GM12872 (cell line): ENCODE data around the gene FXYD2.
A peak's percentile ranks its signal among the peaks of the same experiment; 100 is the strongest.

Experiments used
- CTCF ChIP-seq: IDR thresholded peaks from 3 replicates; pipeline ENCODE4 v1.5.1; 2011; ENCODE audit warnings: low read depth, mild to moderate bottlenecking, low read length, moderate library complexity; ENCODE audit not compliant: insufficient read depth

The FXYD2 gene

GRCh38 chr11:117826832-117827231 lies 2.3 kb upstream of the FXYD2 start:
- TF ChIP-seq CTCF = no peak

DNA sequence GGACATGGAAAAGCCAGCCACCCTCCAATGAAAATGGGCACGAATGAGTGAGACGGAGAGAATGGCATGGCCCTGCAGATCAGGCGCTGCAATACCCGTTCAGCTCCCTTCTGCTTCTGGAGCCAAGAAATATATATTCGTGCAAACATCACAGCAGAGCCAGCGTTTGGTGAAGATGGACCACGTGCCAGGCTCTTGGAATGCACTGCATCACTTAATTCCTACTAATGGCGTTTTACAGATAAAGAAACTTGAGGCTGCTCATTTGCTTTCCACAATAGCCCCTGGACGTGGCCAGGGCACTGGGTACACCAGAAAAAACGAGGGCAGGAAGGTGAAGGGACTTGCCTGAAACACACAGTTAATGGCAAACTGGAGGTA lies 1.6 kb upstream of the FXYD2 start:
- no peak for TF ChIP-seq CTCF

- no peak for TF ChIP-seq CTCF
These were observed 1.1 kb upstream of the FXYD2 start for GRCh38 chr11:117825538-117826189.

GRCh38 chr11:117823946-117824420 lies 561 bp downstream of the FXYD2 start:
- TF ChIP-seq CTCF = no peak

GRCh38 chr11:117823294-117823945 lies 1.1 kb downstream of the FXYD2 start:
- peak; percentile 61 for TF ChIP-seq CTCF

DNA sequence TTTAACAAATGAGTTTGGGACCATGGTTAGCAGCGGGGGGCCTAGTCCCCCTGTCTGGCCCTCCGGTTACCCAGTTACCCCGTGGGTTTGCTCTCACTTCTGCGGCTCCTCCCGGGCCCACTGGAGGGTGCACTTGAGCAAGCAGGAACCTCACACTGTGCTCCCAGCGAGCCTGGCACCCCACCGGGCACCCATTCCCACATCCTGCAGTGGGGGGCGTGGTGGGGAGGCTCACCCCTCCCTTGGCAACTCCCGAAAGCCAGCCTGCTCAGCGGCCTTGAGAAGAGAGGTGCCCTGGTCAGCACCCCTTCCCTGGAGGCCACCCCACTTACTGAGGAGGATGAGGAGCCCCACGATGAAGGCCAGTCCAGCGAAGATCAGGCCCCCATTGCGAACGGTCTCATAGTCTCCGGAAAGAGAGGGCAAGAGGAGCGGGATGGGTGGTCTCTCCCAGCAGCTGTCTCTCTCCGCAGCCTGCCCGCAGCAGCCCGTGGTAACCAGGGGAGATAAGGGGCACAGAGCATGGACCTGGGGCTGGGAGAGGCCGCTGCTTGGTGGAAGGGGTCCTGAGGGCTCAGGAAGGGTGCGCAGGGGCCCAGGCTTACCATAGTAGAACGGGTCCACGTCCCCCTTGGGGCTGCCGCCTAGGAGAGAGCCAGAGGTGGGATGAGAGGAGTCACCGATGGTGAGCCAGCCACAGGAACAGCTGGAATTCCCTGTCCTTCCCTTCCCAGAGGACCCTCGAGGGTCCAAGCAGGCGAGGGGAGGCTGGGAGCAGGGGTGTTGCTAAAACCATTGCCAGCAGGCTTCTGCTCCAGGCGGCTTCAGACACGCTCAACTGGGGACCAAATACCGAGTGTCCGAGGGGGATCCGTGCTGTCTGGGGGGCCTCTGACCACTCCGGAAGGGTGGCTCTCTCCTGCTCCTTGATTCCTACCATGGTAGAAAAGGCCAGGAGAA lies 2.2 kb downstream of the FXYD2 start:
- TF ChIP-seq CTCF = peak; percentile 82

- TF ChIP-seq CTCF = no peak
These were observed 3.1 kb downstream of the FXYD2 start for GRCh38 chr11:117821431-117821830.
